ENCODE results near the gene MINK1.

- TF ChIP-seq POLR2A (IDR thresholded peaks at IDR 0.05; ENCODE audit: extremely low read depth, insufficient read length) (no peak), MYC (IDR thresholded peaks at IDR 0.05; ENCODE audit: low read depth, low read length) (no peak)
- TF ChIP-seq, protein P1, sequence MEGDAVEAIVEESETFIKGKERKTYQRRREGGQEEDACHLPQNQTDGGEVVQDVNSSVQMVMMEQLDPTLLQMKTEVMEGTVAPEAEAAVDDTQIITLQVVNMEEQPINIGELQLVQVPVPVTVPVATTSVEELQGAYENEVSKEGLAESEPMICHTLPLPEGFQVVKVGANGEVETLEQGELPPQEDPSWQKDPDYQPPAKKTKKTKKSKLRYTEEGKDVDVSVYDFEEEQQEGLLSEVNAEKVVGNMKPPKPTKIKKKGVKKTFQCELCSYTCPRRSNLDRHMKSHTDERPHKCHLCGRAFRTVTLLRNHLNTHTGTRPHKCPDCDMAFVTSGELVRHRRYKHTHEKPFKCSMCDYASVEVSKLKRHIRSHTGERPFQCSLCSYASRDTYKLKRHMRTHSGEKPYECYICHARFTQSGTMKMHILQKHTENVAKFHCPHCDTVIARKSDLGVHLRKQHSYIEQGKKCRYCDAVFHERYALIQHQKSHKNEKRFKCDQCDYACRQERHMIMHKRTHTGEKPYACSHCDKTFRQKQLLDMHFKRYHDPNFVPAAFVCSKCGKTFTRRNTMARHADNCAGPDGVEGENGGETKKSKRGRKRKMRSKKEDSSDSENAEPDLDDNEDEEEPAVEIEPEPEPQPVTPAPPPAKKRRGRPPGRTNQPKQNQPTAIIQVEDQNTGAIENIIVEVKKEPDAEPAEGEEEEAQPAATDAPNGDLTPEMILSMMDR (IDR thresholded peaks at IDR 0.05; ENCODE audit: low read depth, low read length): peak; percentile 41
- TF ChIP-seq, protein P2, sequence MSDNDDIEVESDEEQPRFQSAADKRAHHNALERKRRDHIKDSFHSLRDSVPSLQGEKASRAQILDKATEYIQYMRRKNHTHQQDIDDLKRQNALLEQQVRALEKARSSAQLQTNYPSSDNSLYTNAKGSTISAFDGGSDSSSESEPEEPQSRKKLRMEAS (IDR thresholded peaks at IDR 0.05; ENCODE audit: low read depth, low read length): no peak
Measured at GRCh38 chr17:4934173-4934979, 101.2 kb downstream of the MINK1 start.

Data from NB4 (cell line).